Jurkat, Clone E6-1 (cell line): Measurements from ENCODE around the gene ZNF175.
"Not testable (repeated sequence)": the region's sequence is repeated elsewhere in the genome, so short reads cannot be mapped to it uniquely, and the experiment has no call there.

Experiments
- DNase-seq: peaks from one replicate; pipeline ENCODE4 v3.0.0-alpha.2; 2011; ENCODE audit warnings: low read depth, low spot score
- H3K4me3 ChIP-seq: 2 replicates; pipeline ENCODE4 v1.5.1; 2011; ENCODE audit warnings: mild to moderate bottlenecking, low read length, control low read depth, moderate library complexity

ZNF175 gene

DNA sequence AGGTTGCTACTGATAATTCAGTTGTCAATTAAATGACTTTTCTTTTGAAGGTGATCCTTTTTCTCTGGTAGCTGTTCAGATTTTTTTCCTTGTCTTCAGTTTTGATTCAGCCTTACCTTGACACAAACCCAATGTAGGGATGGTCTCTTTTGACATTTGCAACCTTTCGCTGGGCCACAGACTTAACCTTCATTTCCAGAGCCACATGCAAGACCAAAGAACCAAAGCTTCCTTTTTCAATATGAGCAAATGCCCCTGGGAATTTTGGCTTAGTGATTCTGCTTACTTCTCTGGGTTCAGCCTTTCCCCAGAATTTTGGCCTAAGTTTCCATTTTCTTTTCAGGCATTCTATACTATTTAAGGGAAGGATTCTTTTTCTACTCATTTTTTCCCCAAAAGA lies 39.5 kb downstream of the ZNF175 start:
- DNase-seq = no peak
- H3K4me3 ChIP-seq = no peak overlapping the region

DNA sequence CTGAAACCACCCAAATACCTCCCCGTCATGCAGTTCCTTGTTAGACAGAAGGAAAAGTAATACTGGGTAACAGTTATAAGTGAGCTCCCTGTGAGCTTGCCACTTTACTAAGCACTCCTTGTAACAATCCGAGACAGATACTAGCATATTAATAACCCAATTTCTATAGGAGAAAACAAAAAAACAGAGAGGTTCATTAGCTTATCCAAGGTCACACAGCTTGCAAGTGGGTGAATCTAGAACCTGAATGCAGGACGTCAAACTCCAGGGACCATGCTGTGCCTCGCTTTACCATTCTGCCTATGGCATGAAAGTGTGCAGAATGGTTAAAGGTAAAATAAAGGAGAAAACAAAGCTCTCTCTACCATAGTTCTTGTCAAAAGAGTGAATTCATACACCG lies 43.7 kb downstream of the ZNF175 start:
- H3K4me3 ChIP-seq = no peak overlapping the region
- no peak for DNase-seq

DNA sequence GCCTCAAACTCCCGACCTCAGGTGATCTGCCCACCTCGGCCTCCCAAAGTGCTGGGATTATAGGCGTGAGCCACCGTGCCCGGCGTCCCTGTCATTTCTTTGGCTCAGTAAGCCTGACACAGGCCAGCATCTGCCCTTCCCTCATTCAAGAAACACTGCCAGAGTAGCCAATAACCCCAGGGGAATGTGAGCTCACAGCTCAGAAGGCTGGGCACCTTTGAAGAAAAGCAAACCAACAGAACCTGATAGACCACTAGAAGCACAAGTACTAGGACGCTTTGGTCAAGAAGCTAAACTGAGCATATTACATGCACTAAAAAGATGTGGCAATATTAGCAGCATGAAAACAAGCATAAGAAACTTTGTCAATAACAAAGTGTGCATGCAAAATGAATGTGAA lies 44.9 kb downstream of the ZNF175 start:
- H3K4me3 ChIP-seq = no peak overlapping the region
- DNase-seq = no peak

DNA sequence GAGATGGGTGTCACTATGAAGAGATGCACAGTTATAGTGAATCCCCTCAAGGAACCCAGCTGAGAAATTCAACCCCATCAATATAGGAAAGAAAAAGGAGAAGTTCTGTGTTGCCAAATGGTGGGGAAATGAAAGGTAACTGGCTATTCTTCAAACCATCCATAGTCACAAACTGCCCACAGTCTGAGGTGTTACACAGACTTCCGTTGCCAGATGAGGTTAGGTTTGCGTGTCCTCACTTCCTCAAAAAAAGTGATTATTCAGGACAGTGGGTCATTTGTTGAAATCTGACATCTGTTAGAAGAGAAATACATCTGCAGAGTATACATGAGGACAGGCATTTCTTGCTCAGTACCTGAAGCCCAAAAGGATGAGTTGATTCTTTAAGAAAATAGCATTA lies 50.1 kb downstream of the ZNF175 start:
- H3K4me3 ChIP-seq = no peak overlapping the region
- DNase-seq = no peak

DNA sequence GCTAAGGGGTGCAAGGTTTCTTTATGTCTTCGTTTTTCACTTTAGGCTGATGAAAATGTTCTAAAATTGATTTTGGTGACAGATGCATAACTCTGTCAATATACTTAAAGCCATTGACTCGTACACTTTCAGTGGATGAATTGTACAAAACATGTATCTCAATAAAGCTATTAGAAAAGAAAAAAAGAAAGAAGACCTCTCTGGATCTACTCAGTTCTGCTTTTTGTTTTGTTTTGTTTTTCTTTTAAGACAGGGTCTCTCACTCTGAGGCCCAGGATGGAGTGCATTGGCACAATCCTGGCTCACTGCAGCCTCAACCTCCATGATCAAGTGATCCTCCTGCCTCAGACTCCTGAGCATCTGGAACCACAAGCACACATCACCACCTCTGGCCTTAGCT lies 55.6 kb downstream of the ZNF175 start:
- H3K4me3 ChIP-seq = no peak overlapping the region
- no peak for DNase-seq

DNA sequence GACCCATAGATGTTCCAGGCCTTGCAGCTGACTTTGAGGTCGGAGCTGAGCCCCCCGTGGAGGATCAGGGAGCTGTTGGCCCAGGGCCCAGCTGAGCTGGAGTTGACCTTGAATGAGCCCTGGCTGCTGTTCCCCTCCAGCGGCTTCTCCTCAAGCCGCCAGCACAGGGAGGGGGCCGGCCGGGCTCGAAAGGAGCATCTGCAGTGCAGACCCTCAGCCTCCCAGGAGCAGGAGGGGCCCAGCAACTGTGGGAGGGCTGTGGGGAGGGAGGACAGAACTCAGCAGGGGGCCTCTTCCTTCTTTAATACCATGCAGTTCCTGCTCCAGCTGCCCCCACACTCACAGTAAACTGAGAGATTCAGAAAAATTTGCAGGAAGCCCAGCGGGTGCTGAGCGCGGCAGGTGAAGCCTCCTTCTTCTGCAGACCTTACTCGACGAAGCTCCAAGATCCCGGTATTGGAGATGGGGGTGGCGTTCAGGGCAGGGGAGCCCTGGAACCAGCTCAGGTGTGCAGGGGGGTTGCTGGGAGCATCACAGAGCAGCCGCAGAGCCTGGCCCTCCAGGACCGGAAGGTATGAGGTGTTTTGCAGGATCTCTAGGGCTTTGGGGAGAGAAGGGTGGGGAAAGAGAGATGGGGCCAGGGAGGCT lies 56.5 kb downstream of the ZNF175 start:
- H3K4me3 ChIP-seq = no peak overlapping the region
- DNase-seq = no peak

DNA sequence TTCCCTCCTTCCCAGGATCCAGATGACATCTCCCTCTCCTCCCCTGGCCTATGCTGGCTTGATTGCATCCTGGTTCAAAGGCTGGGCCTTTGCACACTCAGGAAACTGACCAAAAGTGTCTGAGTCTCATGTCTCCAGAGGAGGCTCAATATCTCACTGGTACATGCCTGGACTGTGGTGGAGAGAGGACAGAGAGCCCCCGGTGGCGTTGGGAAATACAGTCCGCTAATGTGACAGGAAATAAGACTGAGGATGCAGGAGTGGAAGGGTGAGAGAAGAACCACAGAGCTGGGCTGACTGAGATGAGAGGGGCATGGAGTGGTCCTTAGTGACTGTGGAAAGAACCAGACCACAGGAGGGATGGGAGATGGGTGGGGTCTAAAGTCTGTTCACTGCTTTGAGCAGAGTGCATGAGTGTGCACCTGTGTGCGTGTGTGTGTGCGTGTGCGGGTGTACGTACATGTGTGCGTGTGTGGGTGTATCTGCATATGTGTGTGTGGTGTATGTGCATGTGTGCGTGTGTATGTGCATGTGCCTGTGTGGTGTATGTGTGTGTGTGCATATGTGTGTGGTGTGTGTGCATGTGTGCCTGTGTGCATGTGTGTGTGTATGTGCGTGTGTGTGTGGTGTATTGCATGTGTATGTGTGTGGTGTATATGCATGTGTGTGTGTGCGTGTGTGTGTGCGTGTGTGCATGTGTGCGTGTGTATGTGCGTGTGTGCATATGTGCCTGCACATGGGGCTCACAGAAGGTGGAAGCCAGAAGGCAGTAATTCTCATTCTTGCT lies 57.3 kb downstream of the ZNF175 start:
- no peak overlapping the region for H3K4me3 ChIP-seq
- no peak for DNase-seq

DNA sequence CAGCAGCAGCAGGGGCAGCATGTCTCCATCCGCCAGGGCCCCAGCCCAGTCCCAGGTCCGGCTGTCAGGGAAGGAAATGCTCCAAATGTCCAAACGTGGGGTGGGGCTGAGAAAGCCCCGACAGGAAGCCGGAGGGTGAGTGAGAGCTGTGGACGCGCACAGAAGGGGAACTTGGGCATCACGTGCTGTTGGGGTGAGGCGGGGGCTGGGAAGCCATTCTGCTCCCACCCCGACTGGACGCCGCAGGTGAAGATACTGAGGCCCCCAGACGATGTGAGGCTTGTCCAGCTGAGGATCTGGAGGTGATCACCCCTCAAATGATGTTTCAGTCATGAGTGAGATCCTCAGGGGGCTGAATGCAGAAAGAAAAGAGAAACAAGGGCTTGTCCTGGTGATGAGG lies 59.2 kb downstream of the ZNF175 start, which contains the start of gene SIGLEC5:
SIGLEC5 (minus strand) TSS at position 87 of the 400 bp plus-strand sequence; CDS start at position 21, 66 bp downstream.
- not testable (repeated sequence) for DNase-seq, H3K4me3 ChIP-seq

DNA sequence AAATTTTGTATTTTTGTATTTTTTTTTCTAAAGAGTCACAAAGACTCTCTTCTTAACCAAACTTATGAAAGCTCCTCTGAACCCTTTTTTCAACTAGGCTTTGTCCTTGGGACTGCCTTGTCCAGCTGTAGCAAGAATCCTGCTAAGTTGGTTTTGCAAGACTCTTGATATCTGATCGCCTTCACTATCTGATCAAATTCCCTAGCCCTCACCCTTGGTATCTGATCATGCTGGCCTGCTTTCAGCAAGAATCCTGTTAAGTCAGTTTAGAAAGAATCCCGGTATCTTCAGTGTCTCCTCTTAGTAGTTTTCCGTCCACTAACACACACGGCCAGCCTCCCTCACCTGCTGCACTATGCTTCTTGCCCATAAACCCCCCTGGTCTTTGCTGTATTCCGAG lies 61.0 kb downstream of the ZNF175 start:
- DNase-seq = no peak
- H3K4me3 ChIP-seq = no peak overlapping the region

DNA sequence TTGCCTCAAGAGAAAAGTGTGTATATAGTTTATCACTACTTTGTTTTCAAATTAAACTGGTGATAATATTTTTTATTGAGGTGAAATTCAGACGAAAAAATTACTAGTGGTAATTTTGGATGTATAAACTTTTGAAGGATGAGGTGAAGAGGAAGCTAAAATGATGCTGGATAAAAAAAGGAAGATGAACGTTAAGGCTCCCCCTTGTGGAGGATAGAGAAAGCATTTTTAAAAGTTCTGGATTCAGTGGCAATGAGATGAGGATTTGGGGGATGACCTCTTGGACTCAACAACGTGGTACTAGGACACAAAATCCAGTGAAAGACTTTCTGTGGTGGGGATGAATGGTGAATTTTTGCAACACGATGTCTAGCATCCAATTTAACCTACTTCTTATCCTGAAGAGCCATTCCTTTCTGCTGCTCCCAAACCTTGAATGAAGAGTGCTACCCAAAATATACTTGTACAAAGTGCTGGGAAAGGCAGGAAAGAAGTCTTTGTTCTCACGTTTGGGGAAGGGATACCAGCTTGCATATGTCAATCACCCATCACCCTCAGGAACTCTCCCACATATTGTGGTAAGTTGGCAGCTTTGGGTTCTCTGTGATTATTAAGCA lies 66.4 kb downstream of the ZNF175 start:
- H3K4me3 ChIP-seq = no peak overlapping the region
- DNase-seq = no peak

DNA sequence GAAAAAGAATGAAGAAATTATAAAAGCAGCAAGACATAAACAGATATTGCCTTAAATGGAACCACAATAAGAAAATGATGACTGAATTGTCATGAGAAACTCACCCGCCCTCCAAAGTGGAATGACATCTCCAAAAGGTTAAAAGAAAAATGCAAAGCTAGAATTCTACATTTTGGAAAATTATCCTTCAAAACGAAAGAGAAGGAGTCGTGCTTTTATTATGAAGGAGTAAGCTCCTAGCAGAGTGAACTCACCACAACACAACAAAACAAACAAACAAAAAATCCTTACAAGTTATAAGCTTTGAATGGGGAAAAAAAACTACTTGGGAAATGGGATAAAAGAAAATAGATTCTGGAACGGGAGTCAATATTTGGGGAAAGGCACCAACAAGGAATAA lies 68.8 kb downstream of the ZNF175 start:
- no peak overlapping the region for H3K4me3 ChIP-seq
- DNase-seq = no peak

DNA sequence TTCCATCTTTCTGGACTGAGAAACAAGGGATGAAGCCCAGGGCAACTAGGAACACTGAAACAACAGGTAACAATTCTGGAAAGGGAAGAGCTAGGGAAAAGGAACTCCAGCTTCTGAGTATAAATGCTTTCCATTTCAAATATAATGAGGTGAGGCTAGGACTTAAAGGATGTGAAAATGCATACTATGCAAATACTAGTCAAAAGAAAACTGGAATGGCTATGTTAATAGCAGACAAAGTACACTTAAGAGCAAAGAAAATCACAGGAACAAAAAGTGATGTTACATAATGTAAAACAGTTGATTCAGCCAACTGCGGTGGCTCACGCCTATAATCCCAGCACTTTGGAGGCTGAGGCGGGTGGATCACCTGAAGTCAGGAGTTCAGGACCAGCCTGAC lies 69.3 kb downstream of the ZNF175 start:
- no peak overlapping the region for H3K4me3 ChIP-seq
- no peak for DNase-seq

DNA sequence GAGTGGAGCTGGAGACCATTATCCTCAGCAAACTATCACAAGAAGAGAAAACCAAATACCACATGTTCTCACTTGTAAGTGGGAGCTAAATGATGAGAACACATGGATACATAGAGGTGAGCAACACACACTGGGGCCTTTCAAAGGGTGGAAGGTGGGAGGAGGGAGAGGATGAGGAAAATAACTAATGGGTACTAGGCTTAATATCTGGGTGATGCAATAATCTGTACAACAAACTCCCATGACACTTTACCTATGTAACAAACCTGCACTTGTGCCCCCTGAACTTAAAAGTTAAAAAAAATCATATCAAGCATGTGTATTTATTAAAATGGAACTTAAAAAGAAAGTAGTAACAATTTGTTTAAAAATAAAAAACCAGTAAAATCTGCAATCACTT lies 70.6 kb downstream of the ZNF175 start:
- no peak overlapping the region for H3K4me3 ChIP-seq
- no peak for DNase-seq
